PC-9 (cell line): ENCODE results near the gene SIK2.

Source experiments
- CTCF ChIP-seq: fragments of 200-600 bp; sonication (generic); conservative IDR thresholded peaks from 2 replicates; pipeline ENCODE4 v1.6.1; 2017; ENCODE audit warnings: mixed run types, antibody characterized with exemption, mild to moderate bottlenecking, moderate library complexity
- EZH2 ChIP-seq: fragments of 200-600 bp; sonication (generic); IDR thresholded peaks from 2 replicates; pipeline ENCODE4 v1.8.0; 2017; ENCODE audit warnings: antibody characterized with exemption, low read depth

GRCh38 chr11:111774955-111775710, 172.9 kb downstream of the SIK2 start:
- no peak for TF ChIP-seq CTCF
- no peak for TF ChIP-seq EZH2
